ENCODE results near the gene STMND1. TPM values are rescaled to one million over a fixed set of nuclear protein-coding genes. Genes with fewer than 3 reads are reported as not detected.
"Not testable (repeated sequence)": the region's sequence is repeated elsewhere in the genome, so short reads cannot be mapped to it uniquely, and the experiment has no call there.

STMND1 gene
- 0.08 TPM for polyA plus RNA-seq (2013, experiment 1 of 2; ENCODE audit: insufficient read length)
- polyA plus RNA-seq (2013, experiment 2 of 2; ENCODE audit: insufficient read length): 0.10 TPM

- DNase-seq: peak; percentile 29
Observed at GRCh38 chr6:17101422-17102257, at the start of gene STMND1. STMND1 (plus strand) TSS chr6:17102050; CDS start chr6:17102258, 208 bp downstream.

DNA sequence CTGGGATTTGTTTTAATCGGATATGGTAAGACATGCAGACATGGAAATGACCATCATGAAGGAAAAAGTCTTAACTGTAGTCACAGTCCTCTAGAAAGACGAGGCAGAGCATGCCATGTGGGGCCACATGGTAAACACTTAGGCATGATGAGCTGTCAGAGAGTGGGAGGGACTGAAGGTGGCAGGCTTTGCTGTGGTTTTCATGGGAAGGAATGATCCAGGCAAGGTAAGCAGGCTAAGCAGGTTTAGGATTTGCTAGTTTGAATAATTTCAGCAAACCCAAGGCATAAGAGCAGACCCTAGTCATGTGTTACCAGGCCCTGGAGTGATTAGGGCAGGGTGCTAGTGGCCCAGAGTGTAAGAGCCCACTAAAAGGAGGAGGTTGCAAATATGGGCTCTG is 47.2 kb upstream of the STMND1 start:
- no peak for DNase-seq

GRCh38 chr6:17057322-17057721 is 44.5 kb upstream of the STMND1 start:
- DNase-seq: peak; percentile 20

GRCh38 chr6:17058550-17058949 is 43.3 kb upstream of the STMND1 start:
- no peak for DNase-seq

- no peak for DNase-seq
Observed at GRCh38 chr6:17059022-17059421, 42.8 kb upstream of the STMND1 start.

DNA sequence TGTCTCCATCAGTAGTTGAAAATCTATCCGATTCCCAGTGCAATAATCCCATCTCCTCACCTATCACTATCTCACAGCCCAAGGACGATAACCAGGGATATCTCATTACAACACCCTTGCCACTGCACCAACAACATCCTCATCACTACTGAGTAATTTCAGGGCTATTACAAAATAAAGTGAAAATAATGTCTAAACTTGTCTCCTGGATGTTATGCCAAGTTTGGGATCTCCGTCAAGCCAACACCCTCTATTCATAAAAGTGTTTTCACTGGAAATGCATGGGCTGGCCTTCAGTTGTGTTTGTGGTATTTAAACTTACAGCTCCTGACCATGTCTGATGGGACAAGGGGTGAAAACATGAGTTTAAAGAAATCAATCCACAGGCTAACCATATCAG is 42.0 kb upstream of the STMND1 start:
- DNase-seq: no peak

DNA sequence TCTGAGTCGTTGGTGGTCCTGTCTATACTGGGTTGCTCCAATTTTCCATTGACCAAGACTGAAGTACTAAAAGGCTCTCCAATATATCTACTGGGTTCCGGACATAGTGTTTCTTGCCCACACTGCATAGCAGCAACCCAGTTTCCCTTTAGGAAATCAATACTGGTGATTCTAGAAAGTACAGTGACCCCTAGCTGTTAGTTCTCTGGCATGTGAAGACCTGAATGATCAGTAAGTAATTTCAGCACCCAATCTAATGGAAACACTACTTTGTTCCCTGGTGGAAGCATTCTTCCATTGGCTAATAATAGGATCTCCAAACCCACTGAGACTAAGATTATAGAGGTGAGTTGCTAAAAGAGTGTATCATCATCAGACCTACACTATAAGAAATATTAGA is 40.8 kb upstream of the STMND1 start:
- no peak for DNase-seq

DNA sequence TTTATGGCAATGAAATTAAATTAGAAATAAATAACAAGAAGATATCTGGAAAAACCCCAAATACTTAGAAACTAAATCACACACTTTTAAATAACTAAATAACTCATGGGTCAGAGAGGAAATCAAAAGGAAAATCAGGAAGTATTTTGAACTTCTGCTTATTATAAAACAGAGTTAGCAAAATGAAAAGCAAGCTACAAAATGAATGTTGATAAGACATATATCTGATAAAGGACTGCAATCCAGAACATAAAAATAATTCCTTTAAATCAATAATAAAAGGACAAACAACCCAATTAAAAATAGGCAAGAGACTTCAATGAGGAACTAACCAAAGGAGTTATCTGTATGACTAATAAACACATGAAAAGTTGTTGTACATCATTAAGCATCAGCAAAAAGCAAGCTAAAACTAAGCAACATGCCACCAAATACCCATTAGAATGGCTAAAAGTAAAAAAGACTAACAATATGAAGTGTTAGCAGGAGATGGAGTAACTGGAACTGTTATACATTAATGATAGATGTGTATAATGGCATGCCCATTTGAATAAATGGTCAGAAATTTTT is 38.9 kb upstream of the STMND1 start:
- no peak for DNase-seq

- peak; percentile 43 for DNase-seq
Observed at GRCh38 chr6:17064975-17065374, 36.9 kb upstream of the STMND1 start.

DNA sequence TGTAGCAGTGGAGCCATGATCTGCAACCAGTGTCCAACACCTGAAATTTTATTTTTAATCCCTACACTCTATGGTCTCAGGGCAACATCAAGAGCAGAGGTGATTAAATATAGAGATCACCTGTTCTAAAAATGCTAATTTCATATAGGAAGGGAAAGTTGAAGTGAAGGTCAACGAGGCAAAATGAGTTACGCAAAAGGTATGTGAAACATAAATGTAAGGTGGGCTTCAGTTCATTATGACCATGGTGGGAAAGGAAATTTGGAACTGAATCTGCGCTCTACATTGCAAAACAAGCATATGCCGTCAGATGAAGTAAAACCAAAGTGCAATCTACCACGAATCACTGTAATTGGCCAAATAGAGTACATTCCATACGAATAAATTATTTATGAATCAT is 35.2 kb upstream of the STMND1 start:
- no peak for DNase-seq

- DNase-seq: not testable (repeated sequence)
Observed at GRCh38 chr6:17068972-17069371, 32.9 kb upstream of the STMND1 start.

- DNase-seq: not testable (repeated sequence)
Observed at GRCh38 chr6:17070400-17070799, 31.4 kb upstream of the STMND1 start.

DNA sequence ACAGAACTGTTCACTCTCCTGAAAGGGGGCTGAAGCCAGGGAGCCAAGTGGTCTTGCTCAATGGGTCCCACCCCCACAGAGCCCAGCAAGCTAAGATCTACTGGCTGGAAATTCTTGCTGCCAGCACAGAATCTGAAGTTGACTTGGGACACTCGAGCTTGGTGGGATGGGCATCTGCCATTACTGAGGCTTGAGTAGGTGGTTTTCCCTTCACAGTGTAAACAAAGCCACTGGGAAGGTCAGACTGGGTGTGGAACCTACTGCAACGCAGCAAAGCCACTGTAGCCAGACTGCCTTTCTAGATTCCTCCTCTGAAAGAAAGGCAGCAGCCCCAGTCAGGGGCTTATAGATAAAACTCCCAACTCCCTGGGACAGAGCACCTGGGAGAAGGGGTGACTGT is 28.3 kb upstream of the STMND1 start:
- not testable (repeated sequence) for DNase-seq

DNA sequence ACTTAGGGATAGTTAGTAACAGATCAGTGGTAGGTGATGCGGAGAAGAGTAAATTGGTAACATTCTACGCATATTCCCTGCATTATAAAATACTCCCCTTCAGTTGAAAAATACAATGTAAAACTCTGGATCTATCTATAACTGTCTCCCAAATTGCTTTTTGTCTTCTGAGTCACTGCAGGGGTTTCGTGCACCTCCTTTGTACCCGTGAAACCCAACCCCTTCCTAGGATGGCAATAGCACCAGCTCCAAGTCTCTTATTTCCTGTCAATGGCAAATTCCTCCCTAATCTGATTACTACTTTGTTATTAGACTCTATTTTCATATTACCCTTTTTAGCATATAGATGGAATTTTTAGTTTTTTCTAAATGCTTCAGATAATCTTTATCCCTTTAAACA is 20.6 kb upstream of the STMND1 start:
- no peak for DNase-seq

DNA sequence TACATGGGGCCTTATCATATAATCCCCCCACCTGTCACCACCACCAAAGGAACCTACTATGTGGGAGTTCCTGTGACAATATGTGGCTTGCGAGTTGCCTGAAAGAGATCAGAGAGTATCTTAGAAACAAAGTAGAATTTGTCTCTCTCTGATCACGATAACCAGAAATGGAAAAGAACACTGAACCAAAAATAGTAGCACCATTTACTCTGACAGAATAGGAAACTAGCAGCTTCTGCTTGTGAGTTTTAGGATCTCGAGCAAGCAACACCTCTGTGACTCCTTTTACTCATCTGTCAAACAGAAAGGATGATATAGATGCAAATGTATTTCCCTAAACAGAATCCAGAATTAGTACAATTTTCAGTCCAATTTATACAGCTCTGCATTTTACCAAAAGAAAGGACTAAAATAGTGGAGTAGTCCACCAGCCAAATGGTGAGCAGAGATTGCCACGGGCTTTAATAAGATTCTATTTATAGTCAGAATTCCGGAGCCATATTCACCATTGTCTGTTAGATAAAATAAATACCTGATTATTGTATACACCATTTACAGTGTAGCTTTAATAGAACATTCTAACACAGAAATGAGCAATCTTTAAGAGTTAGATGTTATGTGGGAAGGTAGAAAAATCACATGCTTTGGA is 19.9 kb upstream of the STMND1 start:
- DNase-seq: no peak

- DNase-seq: no peak
Observed at GRCh38 chr6:17083397-17083796, 18.5 kb upstream of the STMND1 start.

DNA sequence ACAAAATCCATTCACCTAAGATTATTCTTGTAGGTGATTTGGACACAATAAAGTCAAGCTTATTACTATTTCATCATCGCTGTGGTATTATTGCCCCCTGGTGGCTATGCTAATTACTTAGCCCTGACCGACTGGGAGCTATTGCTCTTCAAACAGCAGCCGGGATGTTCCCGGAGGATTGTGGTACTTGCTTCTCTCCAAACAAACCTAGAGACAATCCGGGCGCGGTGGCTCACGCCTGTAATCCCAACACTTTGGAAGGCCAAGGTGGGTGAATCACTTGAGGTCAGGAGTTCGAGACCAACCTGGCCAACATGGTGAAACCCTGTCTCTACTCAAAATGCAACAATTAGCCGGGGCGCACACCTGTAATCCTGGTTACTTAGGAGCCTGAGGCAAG is 15.4 kb upstream of the STMND1 start:
- peak; percentile 79 for DNase-seq

GRCh38 chr6:17088091-17088611 is 13.7 kb upstream of the STMND1 start:
- no peak for DNase-seq

- DNase-seq: no peak
Observed at GRCh38 chr6:17091122-17091521, 10.7 kb upstream of the STMND1 start.

GRCh38 chr6:17093686-17094085 is 8.2 kb upstream of the STMND1 start:
- no peak for DNase-seq

- peak; percentile 54 for DNase-seq
Observed at GRCh38 chr6:17096096-17096495, 5.8 kb upstream of the STMND1 start.

DNA sequence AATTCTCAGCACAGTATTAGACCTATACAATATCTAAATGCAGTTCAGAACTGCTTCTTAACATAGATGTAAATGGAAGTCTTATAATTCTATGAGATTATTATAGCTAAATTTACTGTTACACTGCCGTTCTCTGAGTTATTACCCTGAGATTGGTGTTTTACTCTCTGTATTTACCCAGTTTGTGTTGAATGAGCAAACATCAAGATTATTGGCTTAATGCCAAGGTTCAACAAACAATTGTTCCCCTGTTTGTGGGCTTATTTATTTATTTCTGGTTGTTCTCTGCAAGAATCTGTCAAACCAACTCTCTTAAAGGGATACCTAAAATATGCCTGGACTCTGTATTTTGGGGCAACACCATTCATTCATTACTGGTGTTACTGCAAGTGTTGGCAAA is 5.2 kb upstream of the STMND1 start:
- no peak for DNase-seq

GRCh38 chr6:17097982-17098381 is 3.9 kb upstream of the STMND1 start:
- DNase-seq: no peak

All from fibroblast of skin of scalp (primary cell).